SU-DHL-6 (cell line): Measurements from ENCODE around the gene FGF1.

Experiments used
- CTCF ChIP-seq: fragments of 200-600 bp; sonication (generic); IDR thresholded peaks from one replicate; pipeline ENCODE4 v1.5.1; 2017; ENCODE audit warnings: antibody characterized with exemption, mild to moderate bottlenecking, low read length, moderate library complexity; ENCODE audit not compliant: insufficient read depth, poor library complexity, severe bottlenecking
- EZH2phosphoT487 ChIP-seq: fragments of 200-600 bp; sonication (generic), shearing (Covaris generic); conservative IDR thresholded peaks from 2 replicates; pipeline ENCODE4 v1.6.1; 2018; ENCODE audit warnings: mild to moderate bottlenecking, antibody characterized with exemption, low read length, moderate library complexity, mixed read lengths

GRCh38 chr5:142584891-142585290 lies 101.0 kb downstream of the FGF1 start:
- TF ChIP-seq EZH2phosphoT487 (no peak), CTCF (no peak)
